ENCODE results near the gene WDR93.

DNA sequence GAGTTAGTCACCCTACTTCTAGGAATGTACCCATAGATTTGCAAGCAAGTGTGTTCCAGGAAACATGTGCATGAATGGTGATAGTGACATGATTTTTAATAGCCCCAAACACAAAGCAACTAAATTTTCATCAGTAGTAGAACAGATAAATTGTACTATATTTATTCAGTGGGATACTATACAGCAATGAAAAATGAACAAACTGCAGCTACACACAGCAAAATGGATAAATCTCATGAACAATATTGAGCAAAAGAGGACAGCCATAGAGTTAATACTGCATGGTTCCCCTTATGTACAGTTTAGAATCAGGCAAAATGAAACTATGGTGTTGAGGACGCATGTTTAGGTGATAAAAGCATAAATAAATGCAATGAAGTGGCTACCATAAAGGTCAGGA, 34.5 kb downstream of the WDR93 start:
- TF ChIP-seq, protein P1, sequence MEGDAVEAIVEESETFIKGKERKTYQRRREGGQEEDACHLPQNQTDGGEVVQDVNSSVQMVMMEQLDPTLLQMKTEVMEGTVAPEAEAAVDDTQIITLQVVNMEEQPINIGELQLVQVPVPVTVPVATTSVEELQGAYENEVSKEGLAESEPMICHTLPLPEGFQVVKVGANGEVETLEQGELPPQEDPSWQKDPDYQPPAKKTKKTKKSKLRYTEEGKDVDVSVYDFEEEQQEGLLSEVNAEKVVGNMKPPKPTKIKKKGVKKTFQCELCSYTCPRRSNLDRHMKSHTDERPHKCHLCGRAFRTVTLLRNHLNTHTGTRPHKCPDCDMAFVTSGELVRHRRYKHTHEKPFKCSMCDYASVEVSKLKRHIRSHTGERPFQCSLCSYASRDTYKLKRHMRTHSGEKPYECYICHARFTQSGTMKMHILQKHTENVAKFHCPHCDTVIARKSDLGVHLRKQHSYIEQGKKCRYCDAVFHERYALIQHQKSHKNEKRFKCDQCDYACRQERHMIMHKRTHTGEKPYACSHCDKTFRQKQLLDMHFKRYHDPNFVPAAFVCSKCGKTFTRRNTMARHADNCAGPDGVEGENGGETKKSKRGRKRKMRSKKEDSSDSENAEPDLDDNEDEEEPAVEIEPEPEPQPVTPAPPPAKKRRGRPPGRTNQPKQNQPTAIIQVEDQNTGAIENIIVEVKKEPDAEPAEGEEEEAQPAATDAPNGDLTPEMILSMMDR (IDR thresholded peaks at IDR 0.05), result no peak
- no peak for TF ChIP-seq EP300 (IDR thresholded peaks at IDR 0.05)
- no peak for TF ChIP-seq POLR2A (IDR thresholded peaks at IDR 0.05; ENCODE audit: low read depth)
- TF ChIP-seq POLR2AphosphoS5 (IDR thresholded peaks at IDR 0.05), result no peak

Measured in esophagus muscularis mucosa (tissue), 4 donors.